Panc1 (cell line): ENCODE results near the gene TOR1AIP1. TPM values are rescaled to one million over a fixed set of nuclear protein-coding genes. Genes with fewer than 3 reads are reported as not detected.

Experiments
- ATAC-seq: fragments of 200-7000 bp; cut with Tn5 transposase; 2 replicates; pipeline ENCODE4 v1.9.1; 2020; ENCODE audit warnings: mild to moderate bottlenecking, moderate library complexity
- BruUV-seq: library from RNA; stranded (reverse); fragments of 400-500 nt; replicated peaks from 2 replicates; lab custom pipeline; 2021; lab: Mats Ljungman, UMichigan
- CTCF ChIA-PET: fragments of 300-600 bp; sonication (Branson Sonifier 250); formaldehyde crosslinking; loops from one replicate; lab custom pipeline; 2022; ENCODE audit warnings: antibody characterized with exemption; lab: Charles Lee
- POLR2A ChIA-PET: fragments of 300-600 bp; sonication (Branson Sonifier 250); formaldehyde crosslinking; loops from one replicate; lab custom pipeline; 2022; ENCODE audit warnings: antibody characterized with exemption; lab: Charles Lee
- DNase-seq: peaks from one replicate; pipeline ENCODE4 v3.0.0-alpha.2; 2010; ENCODE audit warnings: low read depth, low spot score
- H3K27ac ChIP-seq: 2 replicates; pipeline ENCODE4 v1.5.1; 2011; ENCODE audit warnings: mild to moderate bottlenecking, low read length, inconsistent platforms
- H3K27me3 ChIP-seq: fragments of 200-500 bp; sonication (Bioruptor generic); 2 replicates; pipeline ENCODE4 v1.6.0; 2014; ENCODE audit warnings: low read length, inconsistent platforms; ENCODE audit not compliant: control insufficient read depth, insufficient read depth
- H3K36me3 ChIP-seq: fragments of 200-500 bp; sonication (Bioruptor generic); 2 replicates; pipeline ENCODE4 v1.5.1; 2014; ENCODE audit warnings: inconsistent platforms, mild to moderate bottlenecking, low read length, moderate library complexity; ENCODE audit not compliant: control insufficient read depth, insufficient read depth
- H3K4me1 ChIP-seq: 2 replicates; pipeline ENCODE4 v1.5.1; 2011; ENCODE audit warnings: inconsistent platforms, mild to moderate bottlenecking, low read length, moderate library complexity; ENCODE audit not compliant: control insufficient read depth, insufficient read depth
- H3K4me3 ChIP-seq, 2 experiments: 2 replicates each; pipeline ENCODE4 v1.5.1; 2011 to 2012; ENCODE audit warnings: low read depth in 2 of 2, low read length in 2 of 2, mild to moderate bottlenecking in 2 of 2, inconsistent platforms in 1 of 2, moderate library complexity in 1 of 2
- H3K9me3 ChIP-seq: fragments of 200-500 bp; sonication (Bioruptor generic); 2 replicates; pipeline ENCODE4 v1.5.1; 2014; ENCODE audit warnings: low read depth, mild to moderate bottlenecking, inconsistent platforms, low read length, moderate library complexity; ENCODE audit not compliant: control insufficient read depth, insufficient read depth
- CTCF ChIP-seq: fragments of 450-650 bp; IDR thresholded peaks from 2 replicates; pipeline ENCODE4 v1.5.1; 2017; ENCODE audit warnings: mild to moderate bottlenecking
- POLR2AphosphoS5 ChIP-seq: IDR thresholded peaks from 2 replicates; pipeline ENCODE4 v1.6.1; 2012; ENCODE audit warnings: mild to moderate bottlenecking, low read depth, low read length, moderate library complexity
- REST ChIP-seq, 2 experiments: IDR thresholded peaks; 2 replicates each; pipeline ENCODE4 v1.6.1; 2011 to 2012; ENCODE audit warnings: low read depth in 2 of 2, control low read depth in 1 of 2, low read length in 1 of 2, mild to moderate bottlenecking in 1 of 2, moderate library complexity in 1 of 2; ENCODE audit not compliant: insufficient read depth in 1 of 2
- SIN3A ChIP-seq: IDR thresholded peaks from 2 replicates; pipeline ENCODE4 v1.6.1; 2012; ENCODE audit warnings: low read depth, mild to moderate bottlenecking, low read length, moderate library complexity, borderline replicate concordance; ENCODE audit not compliant: insufficient read depth
- TCF7L2 ChIP-seq: IDR thresholded peaks from 2 replicates; pipeline ENCODE4 v1.6.1; 2011; ENCODE audit warnings: mild to moderate bottlenecking, low read depth, low read length, inconsistent platforms
- in situ Hi-C: cut with HindIII; loops from 2 replicates; pipeline ENCODE4 v1.10.0; 2016; ENCODE audit warnings: low sequenced_read_pairs, low pct_unique_long_range_greater_than_20kb
- intact Hi-C: fragments of 100-400 bp; cut with micrococcal nuclease; formaldehyde crosslinking; loops from one replicate; pipeline ENCODE4 v1.10.0; 2022; ENCODE audit not compliant: unreplicated experiment
- total RNA-seq: library from RNA; stranded (reverse); gene quantifications from one replicate; pipeline ENCODE4 v1.2.1, GENCODE V29; 2021; ENCODE audit not compliant: unreplicated experiment

Gene TOR1AIP1
- total RNA-seq, 1 experiment from 2014 or later = 62.0 TPM

- CTCF ChIA-PET = no interaction called here
- POLR2A ChIA-PET = interaction anchor here (0.6 kb wide), 1 partner anchor 10 kb away, joined by 3 read pairs; no protein-coding TSS in a partner anchor
- in situ Hi-C loops = no loop called here
Observed at GRCh38 chr1:179941454-179941853, 59.4 kb downstream of the TOR1AIP1 start.

GRCh38 chr1:179950651-179951050 is 68.6 kb downstream of the TOR1AIP1 start:
- Histone ChIP-seq H3K36me3 (no peaks in the 10 kb centered on the region), H3K4me3 (no peak overlapping the region), H3K27ac (no peak overlapping the region), H3K9me3 (no peaks in the 10 kb centered on the region), H3K27me3 (no peaks in the 10 kb centered on the region), H3K4me1 (peaks cover 4% of the 10 kb centered on the region)
- in situ Hi-C loops (no loop called here), intact Hi-C loops (no loop called here)
- TF ChIP-seq POLR2AphosphoS5 = no peak
- no peak for TF ChIP-seq CTCF
- TF ChIP-seq REST (IDR thresholded peaks at IDR 0.05; ENCODE audit: insufficient read depth in 1 of 2, low read depth in 2 of 2, low read length in 1 of 2) = no peak
- no peak for TF ChIP-seq TCF7L2
- TF ChIP-seq SIN3A = no peak
- POLR2A ChIA-PET = no interaction called here
- ATAC-seq (no peak), DNase-seq (no peak)
- BruUV-seq = no TSS peak
- CTCF ChIA-PET = no interaction called here

More at GRCh38 chr1:179941454-179941853, 59.4 kb downstream of the TOR1AIP1 start:
- ATAC-seq = no peak
- Histone ChIP-seq H3K4me3 (no peak overlapping the region), H3K27me3 (no peaks in the 10 kb centered on the region), H3K4me1 (peaks cover 19% of the 10 kb centered on the region; the same call in 1 of the 2 replicates), H3K36me3 (no peaks in the 10 kb centered on the region), H3K9me3 (no peaks in the 10 kb centered on the region), H3K27ac (peak overlapping the region; percentile 24; the same call in 1 of the 2 replicates)
- no peak for DNase-seq
- BruUV-seq = no TSS peak
- intact Hi-C loops = no loop called here
- TF ChIP-seq TCF7L2 (no peak), REST (IDR thresholded peaks at IDR 0.05; ENCODE audit: insufficient read depth in 1 of 2, low read depth in 2 of 2, low read length in 1 of 2) (no peak), POLR2AphosphoS5 (no peak), SIN3A (no peak), CTCF (no peak)
